CD14-positive monocyte (primary cell): ENCODE results near the gene BICRAL. TPM values are rescaled to one million over a fixed set of nuclear protein-coding genes. Genes with fewer than 3 reads are reported as not detected.

Experiments
- DNase-seq, 3 donors: peaks; one replicate each; pipeline ENCODE4 v3.0.0-alpha.2; 2011 to 2022
- H2AFZ ChIP-seq: 2 replicates; pipeline ENCODE4 v1.6.0; 2012; ENCODE audit warnings: mild to moderate bottlenecking, low read depth, low read length, inconsistent platforms; ENCODE audit not compliant: insufficient read depth, poor library complexity, severe bottlenecking
- H3K27ac ChIP-seq, 2 donors: 1 replicate in 1 of 2; 2 replicates in 1 of 2; pipeline ENCODE4 v1.5.1; 2012 to 2013; ENCODE audit warnings: low read length in 2 of 2, control low read depth in 1 of 2, inconsistent platforms in 1 of 2, low read depth in 1 of 2, mild to moderate bottlenecking in 1 of 2
- H3K27me3 ChIP-seq, 2 donors: one replicate each; pipeline versions ENCODE4 v1.6.0 to v1.6.1; 2011 to 2013; ENCODE audit warnings: low read length in 2 of 2; ENCODE audit not compliant: control insufficient read depth in 2 of 2, insufficient read depth in 2 of 2
- H3K36me3 ChIP-seq, 2 donors: replicated peaks in 1 of 2; 1 replicate in 1 of 2; 2 replicates in 1 of 2; pipeline versions ENCODE4 v1.5.1 to v1.6.1; 2012 to 2013; ENCODE audit warnings: low read length in 2 of 2, control low read depth in 1 of 2, inconsistent platforms in 1 of 2, mild to moderate bottlenecking in 1 of 2; ENCODE audit not compliant: insufficient read depth in 2 of 2, control insufficient read depth in 1 of 2
- H3K4me1 ChIP-seq, 2 donors: 1 replicate in 1 of 2; 2 replicates in 1 of 2; pipeline versions ENCODE4 v1.5.1 to v1.6.1; 2012 to 2013; ENCODE audit warnings: low read length in 2 of 2, control low read depth in 1 of 2, inconsistent platforms in 1 of 2, mild to moderate bottlenecking in 1 of 2, moderate library complexity in 1 of 2; ENCODE audit not compliant: insufficient read depth in 2 of 2, control insufficient read depth in 1 of 2
- H3K4me2 ChIP-seq: replicated peaks from 2 replicates; pipeline ENCODE3; 2012; ENCODE audit warnings: low read length, moderate library complexity, mild to moderate bottlenecking; ENCODE audit not compliant: poor library complexity, severe bottlenecking; ENCODE audit errors: extremely low read depth
- H3K4me3 ChIP-seq, 3 experiments: fragments of 200-600 bp in 1 of 3; sonication (generic) in 1 of 3; replicated peaks in 1 of 3; 1 replicate in 2 of 3; 2 replicates in 1 of 3; pipeline ENCODE4 v1.5.1; 2011 to 2013; ENCODE audit warnings: low read length in 3 of 3, mild to moderate bottlenecking in 3 of 3, control low read depth in 2 of 3, low read depth in 2 of 3, inconsistent platforms in 1 of 3, moderate library complexity in 1 of 3
- H3K79me2 ChIP-seq: 2 replicates; pipeline ENCODE4 v1.6.0; 2012; ENCODE audit warnings: mild to moderate bottlenecking, control low read depth, inconsistent platforms, low read length, moderate library complexity; ENCODE audit not compliant: insufficient read depth
- H3K9ac ChIP-seq: 2 replicates; pipeline ENCODE4 v1.6.0; 2017; ENCODE audit warnings: low read length, mild to moderate bottlenecking; ENCODE audit not compliant: insufficient read depth, poor library complexity, severe bottlenecking
- H3K9me3 ChIP-seq, 2 donors: replicated peaks in 1 of 2; 1 replicate in 1 of 2; 2 replicates in 1 of 2; pipeline versions ENCODE4 v1.5.1 to v1.6.1; 2012 to 2013; ENCODE audit warnings: low read length in 2 of 2, control low read depth in 1 of 2; ENCODE audit not compliant: control insufficient read depth in 1 of 2, insufficient read depth in 1 of 2
- H4K20me1 ChIP-seq: 2 replicates; pipeline ENCODE4 v1.6.0; 2012; ENCODE audit warnings: mild to moderate bottlenecking, low read length, control low read depth, moderate library complexity; ENCODE audit not compliant: insufficient read depth
- H3K27ac Mint-ChIP-seq, 7 donors: one replicate each; pipeline ENCODE4 v1.8.0; 2020; ENCODE audit warnings: mild to moderate bottlenecking in 7 of 7, mixed read lengths in 7 of 7, moderate library complexity in 6 of 7, inconsistent platforms in 2 of 7
- H3K27me3 Mint-ChIP-seq, 3 donors: one replicate each; pipeline ENCODE4 v1.8.0; 2021 to 2022; ENCODE audit warnings: low read depth in 3 of 3, mild to moderate bottlenecking in 3 of 3, mixed read lengths in 3 of 3, moderate library complexity in 3 of 3, inconsistent platforms in 1 of 3
- H3K36me3 Mint-ChIP-seq, 2 donors: one replicate each; pipeline ENCODE4 v1.8.0; 2020; ENCODE audit warnings: mixed read lengths in 2 of 2, inconsistent platforms in 1 of 2, mild to moderate bottlenecking in 1 of 2
- H3K4me1 Mint-ChIP-seq: one replicate; pipeline ENCODE4 v1.8.0; 2020; ENCODE audit warnings: mild to moderate bottlenecking, mixed read lengths
- H3K4me3 Mint-ChIP-seq, 2 donors: one replicate each; pipeline ENCODE4 v1.8.0; 2020; ENCODE audit warnings: mild to moderate bottlenecking in 2 of 2, mixed read lengths in 2 of 2, moderate library complexity in 1 of 2
- H3K9me3 Mint-ChIP-seq, 7 donors: one replicate each; pipeline ENCODE4 v1.8.0; 2020 to 2022; ENCODE audit warnings: mixed read lengths in 7 of 7, mild to moderate bottlenecking in 6 of 7, moderate library complexity in 6 of 7, inconsistent platforms in 2 of 7
- CTCF ChIP-seq: fragments of 200-600 bp; IDR thresholded peaks from one replicate; pipeline ENCODE4 v1.8.0; 2022; ENCODE audit warnings: antibody characterized with exemption, mild to moderate bottlenecking
- WGBS: methylation state at CpG from one replicate; pipeline ENCODE4 v1.1.5; 2013; ENCODE audit warnings: missing lambda C conversion rate; ENCODE audit not compliant: insufficient coverage; 5-methylcytosine and 5-hydroxymethylcytosine counted together
- intact Hi-C, 2 donors: fragments of 100-400 bp; cut with micrococcal nuclease; formaldehyde crosslinking; loops; one replicate each; pipeline versions ENCODE4 v1.15.0 to v1.15.1; 2023
- polyA plus RNA-seq, 3 donors: library from polyadenylated mRNA; depleted of rRNA in 1 of 3; unstranded in 2 of 3; stranded (reverse) in 1 of 3; fragments of 300-500 nt in 2 of 3; fragments of >200 nt in 1 of 3; fragmentation: Illumina TruSeq in 2 of 3; gene quantifications; 1 replicate in 2 of 3; 2 replicates in 1 of 3; pipeline ENCODE4 v1.2.3, GENCODE V29; 2012 to 2021

BICRAL gene
- polyA plus RNA-seq, 3 donors = 1.6 to 14.6 (median 2.2) TPM

- DNase-seq = no peak
- H3K4me1 ChIP-seq = no peaks in the 10 kb centered on the region
- TF ChIP-seq CTCF = no peak
- no peak overlapping the region for H3K27ac Mint-ChIP-seq
- peaks cover 0 to 3% (median 2%) of the 10 kb centered on the region in 3 donors for H3K27me3 Mint-ChIP-seq
- H3K27ac ChIP-seq = no peak overlapping the region
- H3K9me3 ChIP-seq = no peaks in the 10 kb centered on the region
- H3K4me1 Mint-ChIP-seq = peaks cover 2% of the 10 kb centered on the region
- H3K36me3 ChIP-seq = peaks cover 8 to 15% of the 10 kb centered on the region in 2 donors
- peaks cover 3 to 14% of the 10 kb centered on the region in 2 donors for H3K36me3 Mint-ChIP-seq
- H3K4me3 ChIP-seq = no peak overlapping the region
- H3K9ac ChIP-seq = no peak overlapping the region
- intact Hi-C loops = no loop called here
- no peaks in the 10 kb centered on the region for H4K20me1 ChIP-seq
- H3K4me2 ChIP-seq = no peak overlapping the region
- H3K27me3 ChIP-seq = no peaks in the 10 kb centered on the region
- no peaks in the 10 kb centered on the region for H3K9me3 Mint-ChIP-seq
- no peak overlapping the region for H2AFZ ChIP-seq
- no peaks in the 10 kb centered on the region for H3K79me2 ChIP-seq
- 92% methylated on average over 2 of the region's 2 CpGs for WGBS
- H3K4me3 Mint-ChIP-seq = no peak overlapping the region
Measured at GRCh38 chr6:42873313-42873712, 91.5 kb downstream of the BICRAL start.

- no peak for DNase-seq
- Histone ChIP-seq H4K20me1 (no peaks in the 10 kb centered on the region), H3K79me2 (peaks cover 32% of the 10 kb centered on the region), H3K4me1 (peaks cover 14 to 19% of the 10 kb centered on the region in 2 donors), H3K4me3 (no peak overlapping the region), H3K27me3 (no peaks in the 10 kb centered on the region), H3K9me3 (no peaks in the 10 kb centered on the region), H2AFZ (peak overlapping the region; percentile 63), H3K4me2 (no peak overlapping the region), H3K9ac (no peak overlapping the region), H3K27ac (no peak overlapping the region), H3K36me3 (peaks cover 3 to 11% of the 10 kb centered on the region in 2 donors)
- H3K36me3 Mint-ChIP-seq = peaks cover 0 to 16% of the 10 kb centered on the region in 2 donors
- H3K27ac Mint-ChIP-seq = peak overlapping the region in 1 of 7 donors; percentile 10
- TF ChIP-seq CTCF = no peak
- 90% methylated on average over 3 of the region's 3 CpGs for WGBS
- H3K9me3 Mint-ChIP-seq = no peaks in the 10 kb centered on the region
- H3K4me3 Mint-ChIP-seq = no peak overlapping the region
- H3K4me1 Mint-ChIP-seq = peaks cover 16% of the 10 kb centered on the region
- H3K27me3 Mint-ChIP-seq = peaks cover 0 to 2% (median 2%) of the 10 kb centered on the region in 3 donors
- intact Hi-C loops = loop anchor here (2.0 to 5.0 kb wide), 2 partner anchors 15 to 215 kb away; no protein-coding TSS in a partner anchor
Measured at GRCh38 chr6:42877695-42878094, 95.8 kb downstream of the BICRAL start.
